Measurements from ENCODE around the gene VWA5B1.
A peak's percentile ranks its signal among the peaks of the same experiment; 100 is the strongest.

The VWA5B1 gene

DNA sequence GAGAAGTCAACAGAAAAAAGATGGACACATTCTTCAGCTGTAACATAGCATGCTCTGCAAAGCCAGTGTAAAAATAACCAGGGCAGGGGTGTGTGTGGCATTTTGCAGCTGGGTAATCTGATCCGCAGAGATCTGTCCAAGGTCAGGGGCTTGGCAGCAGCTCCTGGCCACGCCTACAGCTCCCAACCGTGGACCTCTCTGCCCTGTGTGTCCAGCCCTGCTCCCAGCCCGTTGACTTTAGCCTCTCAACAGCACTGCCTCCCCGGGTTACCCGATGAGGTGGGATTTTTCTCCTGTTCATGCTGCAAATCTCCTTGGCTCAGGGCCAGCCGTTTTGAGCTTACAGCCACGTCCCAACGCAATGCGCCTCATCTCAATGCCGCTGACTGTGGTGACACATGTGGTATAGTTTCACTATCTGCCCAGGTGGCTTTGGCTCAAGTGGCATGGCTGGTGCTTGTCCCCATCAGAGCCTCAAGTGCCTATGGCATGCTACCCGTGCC is 68.1 kb downstream of the VWA5B1 start:
- Histone ChIP-seq H3K36me3 (ENCODE audit: insufficient read depth, low read length) (no peaks in the 10 kb centered on the region), H3K9ac (ENCODE audit: insufficient read length) (no peak overlapping the region), H3K4me3 (no peak overlapping the region), H3K27ac (no peak overlapping the region), H3K9me3 (ENCODE audit: low read depth, low read length) (no peaks in the 10 kb centered on the region)
- no peak for TF ChIP-seq EZH2 (IDR thresholded peaks at IDR 0.05)
- TF ChIP-seq POLR2AphosphoS5 (IDR thresholded peaks at IDR 0.05; ENCODE audit: borderline replicate concordance, low read depth, low read length), result no peak
- no peak for DNase-seq (ENCODE audit: low read depth, low spot score)

DNA sequence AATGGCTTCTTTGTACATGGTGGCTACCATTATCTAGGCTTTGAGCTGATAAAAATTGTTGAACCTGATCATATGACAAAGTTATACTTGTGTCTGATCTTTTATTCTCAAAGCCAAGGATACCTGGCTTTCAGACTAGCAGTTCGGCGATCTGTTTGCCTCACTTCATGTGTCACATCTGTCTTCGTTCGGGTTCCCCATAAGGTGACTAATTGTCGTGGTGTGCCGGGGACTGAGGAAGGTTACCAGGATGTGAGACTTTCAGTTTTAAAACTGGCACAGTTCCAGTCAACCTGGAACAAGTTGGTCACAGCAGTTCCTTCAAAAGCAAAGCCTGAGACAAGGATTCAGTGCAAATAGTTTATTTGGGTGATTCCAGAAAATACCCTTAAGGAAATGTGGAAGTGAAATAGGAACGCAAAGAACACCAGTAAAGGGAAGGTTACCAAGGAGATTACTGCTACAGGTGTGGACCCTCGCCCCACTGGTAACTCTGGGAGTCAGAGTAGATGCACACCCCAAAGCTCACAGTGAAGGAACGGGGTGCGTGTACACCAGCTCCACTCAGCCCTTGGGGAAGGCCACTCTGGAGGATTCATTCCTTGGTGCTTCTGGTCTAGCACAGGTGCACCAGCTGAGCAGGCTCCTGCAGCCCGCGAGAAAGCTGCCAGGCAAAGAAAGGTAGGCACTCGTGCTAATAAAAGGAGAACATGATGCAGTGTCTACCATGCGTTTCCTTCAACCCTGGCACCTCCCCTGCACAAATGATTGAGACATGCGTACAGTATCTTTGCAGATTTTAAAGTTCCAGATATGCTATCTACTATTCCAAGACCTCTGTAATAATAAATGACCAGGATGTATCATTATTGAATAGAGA is 69.0 kb downstream of the VWA5B1 start:
- no peak overlapping the region for H3K4me3 ChIP-seq
- H3K9ac ChIP-seq (ENCODE audit: insufficient read length), result no peak overlapping the region
- no peaks in the 10 kb centered on the region for H3K9me3 ChIP-seq (ENCODE audit: low read depth, low read length)
- no peak overlapping the region for H3K27ac ChIP-seq
- TF ChIP-seq POLR2AphosphoS5 (IDR thresholded peaks at IDR 0.05; ENCODE audit: borderline replicate concordance, low read depth, low read length) (no peak), EZH2 (IDR thresholded peaks at IDR 0.05) (no peak), FOXP2 (optimal IDR thresholded peaks at IDR 0.05; ENCODE audit: control extremely low read depth, extremely low read length, insufficient read depth) (no peak)
- H3K36me3 ChIP-seq (ENCODE audit: insufficient read depth, low read length), result no peaks in the 10 kb centered on the region
- no peak for DNase-seq (ENCODE audit: low read depth, low spot score)

DNA sequence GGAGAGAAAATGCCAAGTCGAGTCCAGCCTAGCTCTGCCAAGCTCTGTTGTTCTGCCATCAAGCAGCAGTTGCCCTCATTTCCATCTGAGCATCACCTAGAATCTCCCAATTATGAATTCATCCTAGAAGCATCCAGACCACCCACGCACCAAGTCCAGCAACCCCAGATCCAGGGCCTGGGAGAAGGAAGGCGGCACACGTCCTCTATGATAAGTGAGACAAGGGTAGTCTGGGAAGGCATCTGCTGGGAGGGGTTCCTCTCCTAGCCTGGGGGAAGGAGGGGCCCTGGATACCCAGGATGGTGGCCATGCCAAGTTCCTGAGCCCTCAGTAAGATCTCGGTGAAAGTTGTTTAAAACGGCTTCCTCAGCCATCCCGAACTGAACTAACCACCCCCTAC is 70.7 kb downstream of the VWA5B1 start:
- no peak overlapping the region for H3K9ac ChIP-seq (ENCODE audit: insufficient read length)
- no peaks in the 10 kb centered on the region for H3K9me3 ChIP-seq (ENCODE audit: low read depth, low read length)
- TF ChIP-seq FOXP2 (optimal IDR thresholded peaks at IDR 0.05; ENCODE audit: control extremely low read depth, extremely low read length, insufficient read depth) (no peak), POLR2AphosphoS5 (IDR thresholded peaks at IDR 0.05; ENCODE audit: borderline replicate concordance, low read depth, low read length) (no peak), EZH2 (IDR thresholded peaks at IDR 0.05) (no peak)
- H3K27ac ChIP-seq, result no peak overlapping the region
- H3K36me3 ChIP-seq (ENCODE audit: insufficient read depth, low read length), result no peaks in the 10 kb centered on the region
- no peak overlapping the region for H3K4me3 ChIP-seq
- no peak for DNase-seq (ENCODE audit: low read depth, low spot score)

DNA sequence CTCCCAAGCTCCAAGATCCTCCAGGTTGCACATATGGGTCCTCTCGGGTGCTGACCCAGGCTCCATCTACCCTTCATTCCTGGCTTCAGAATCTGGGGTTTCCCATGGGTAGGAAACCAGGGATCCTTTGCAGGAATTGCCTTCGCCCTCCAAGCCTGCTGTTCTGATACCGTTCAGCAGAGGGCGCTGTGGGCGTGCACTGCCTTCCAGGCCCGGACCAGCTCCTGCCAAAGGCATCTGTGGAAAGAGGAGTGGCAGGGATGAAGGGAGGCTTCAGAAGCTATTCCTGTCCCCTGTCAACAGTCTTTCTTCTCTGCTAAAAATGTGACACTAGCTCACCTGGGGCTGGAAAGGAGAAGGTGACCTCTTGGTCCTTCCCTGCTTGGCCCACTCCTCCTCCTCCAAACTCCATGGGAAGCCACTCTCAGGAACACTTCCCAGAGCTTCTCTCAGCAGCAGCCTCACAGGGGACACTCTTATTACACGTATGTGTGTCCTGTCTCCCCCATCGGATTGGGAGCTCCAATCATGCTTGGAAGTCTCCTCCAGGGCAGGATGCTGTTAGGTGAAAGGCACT is 71.2 kb downstream of the VWA5B1 start:
- H3K27ac ChIP-seq, result no peak overlapping the region
- no peak for DNase-seq (ENCODE audit: low read depth, low spot score)
- H3K9me3 ChIP-seq (ENCODE audit: low read depth, low read length), result no peaks in the 10 kb centered on the region
- no peak overlapping the region for H3K9ac ChIP-seq (ENCODE audit: insufficient read length)
- no peak overlapping the region for H3K4me3 ChIP-seq
- TF ChIP-seq FOXP2 (optimal IDR thresholded peaks at IDR 0.05; ENCODE audit: control extremely low read depth, extremely low read length, insufficient read depth) (no peak), POLR2AphosphoS5 (IDR thresholded peaks at IDR 0.05; ENCODE audit: borderline replicate concordance, low read depth, low read length) (no peak), EZH2 (IDR thresholded peaks at IDR 0.05) (no peak)
- no peaks in the 10 kb centered on the region for H3K36me3 ChIP-seq (ENCODE audit: insufficient read depth, low read length)

DNA sequence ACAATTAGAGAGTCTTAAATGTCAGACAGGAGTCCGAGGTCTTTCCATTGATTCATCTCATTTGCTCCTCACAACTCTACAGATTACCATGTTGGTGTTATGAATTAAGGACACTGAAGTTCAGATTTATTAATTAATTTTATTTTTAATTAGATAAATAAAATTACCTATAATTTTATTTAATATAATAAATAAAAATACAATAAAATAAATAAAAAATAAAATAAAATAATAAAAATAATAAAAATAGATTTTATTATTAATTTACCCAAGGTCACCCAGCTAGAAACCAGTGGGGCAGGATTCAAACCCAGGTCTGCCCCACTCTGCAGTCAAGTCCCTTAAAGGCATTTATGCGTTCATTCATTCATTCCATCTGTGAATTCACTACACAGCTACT is 72.2 kb downstream of the VWA5B1 start:
- no peaks in the 10 kb centered on the region for H3K36me3 ChIP-seq (ENCODE audit: insufficient read depth, low read length)
- H3K4me3 ChIP-seq, result no peak overlapping the region
- no peak for DNase-seq (ENCODE audit: low read depth, low spot score)
- no peak for TF ChIP-seq FOXP2 (optimal IDR thresholded peaks at IDR 0.05; ENCODE audit: control extremely low read depth, extremely low read length, insufficient read depth)
- no peak for TF ChIP-seq POLR2AphosphoS5 (IDR thresholded peaks at IDR 0.05; ENCODE audit: borderline replicate concordance, low read depth, low read length)
- TF ChIP-seq EZH2 (IDR thresholded peaks at IDR 0.05), result no peak
- H3K9ac ChIP-seq (ENCODE audit: insufficient read length), result no peak overlapping the region
- H3K9me3 ChIP-seq (ENCODE audit: low read depth, low read length), result no peaks in the 10 kb centered on the region
- no peak overlapping the region for H3K27ac ChIP-seq

DNA sequence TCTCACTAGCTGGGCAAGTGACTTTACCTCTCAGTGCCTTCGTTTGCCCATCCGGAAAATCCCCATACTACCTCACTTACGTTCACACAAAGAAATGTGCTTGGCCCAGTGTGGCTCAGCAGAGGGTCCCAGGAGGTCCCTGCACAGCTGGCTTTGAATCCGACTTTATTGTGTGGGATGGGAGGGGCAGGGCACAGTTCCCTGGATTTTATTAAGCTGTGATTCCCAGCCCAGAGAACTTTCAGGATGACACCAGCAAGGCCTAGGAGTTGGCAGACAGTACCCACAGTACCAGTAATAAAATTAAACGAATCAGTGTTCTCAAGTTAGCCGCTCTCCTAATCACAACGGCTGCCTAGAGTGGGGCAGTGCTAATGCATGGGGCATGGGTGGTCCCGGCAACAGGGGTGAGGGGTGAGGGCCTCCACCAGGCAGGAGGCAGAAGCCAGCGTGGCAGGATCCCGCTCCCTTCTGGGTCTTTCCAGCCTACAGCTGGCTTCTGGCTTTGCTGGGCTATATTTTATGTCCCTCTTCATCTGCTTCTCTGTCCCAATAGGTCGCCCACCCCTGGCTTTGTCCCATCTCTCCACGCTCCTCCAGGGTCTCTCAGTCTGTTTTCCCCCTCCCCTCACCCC is 74.9 kb downstream of the VWA5B1 start:
- H3K4me3 ChIP-seq, result no peak overlapping the region
- H3K27ac ChIP-seq, result no peak overlapping the region
- no peak overlapping the region for H3K9ac ChIP-seq (ENCODE audit: insufficient read length)
- no peak for TF ChIP-seq EZH2 (IDR thresholded peaks at IDR 0.05)
- no peak for TF ChIP-seq POLR2AphosphoS5 (IDR thresholded peaks at IDR 0.05; ENCODE audit: borderline replicate concordance, low read depth, low read length)
- no peaks in the 10 kb centered on the region for H3K36me3 ChIP-seq (ENCODE audit: insufficient read depth, low read length)
- no peaks in the 10 kb centered on the region for H3K9me3 ChIP-seq (ENCODE audit: low read depth, low read length)
- DNase-seq (ENCODE audit: low read depth, low spot score), result no peak

DNA sequence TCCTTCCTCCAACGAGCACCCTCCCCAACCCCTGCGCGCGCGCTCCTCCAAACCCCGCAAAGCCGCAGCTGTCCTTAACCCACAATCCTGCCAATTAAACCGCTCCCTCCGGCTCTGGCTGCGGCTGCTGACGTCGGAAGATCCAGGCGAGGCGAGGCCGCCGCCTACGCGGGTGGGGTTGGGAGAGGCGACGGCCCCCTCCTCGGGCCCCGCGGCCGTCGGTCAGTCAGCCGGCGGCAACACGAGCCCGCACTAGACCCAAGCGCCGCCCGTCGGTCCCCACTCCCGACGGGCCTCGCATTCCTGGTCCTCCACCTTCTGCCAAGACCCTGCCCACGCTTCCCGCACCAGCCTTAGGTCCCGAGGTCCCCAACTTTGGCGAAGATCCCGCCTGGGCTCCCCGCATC is 75.4 kb downstream of the VWA5B1 start:
- no peaks in the 10 kb centered on the region for H3K36me3 ChIP-seq (ENCODE audit: insufficient read depth, low read length)
- H3K4me3 ChIP-seq, result no peak overlapping the region
- H3K9ac ChIP-seq (ENCODE audit: insufficient read length), result no peak overlapping the region
- no peak for DNase-seq (ENCODE audit: low read depth, low spot score)
- H3K9me3 ChIP-seq (ENCODE audit: low read depth, low read length), result no peaks in the 10 kb centered on the region
- TF ChIP-seq POLR2AphosphoS5 (IDR thresholded peaks at IDR 0.05; ENCODE audit: borderline replicate concordance, low read depth, low read length) (no peak), EZH2 (IDR thresholded peaks at IDR 0.05) (no peak)
- H3K27ac ChIP-seq, result no peak overlapping the region

DNA sequence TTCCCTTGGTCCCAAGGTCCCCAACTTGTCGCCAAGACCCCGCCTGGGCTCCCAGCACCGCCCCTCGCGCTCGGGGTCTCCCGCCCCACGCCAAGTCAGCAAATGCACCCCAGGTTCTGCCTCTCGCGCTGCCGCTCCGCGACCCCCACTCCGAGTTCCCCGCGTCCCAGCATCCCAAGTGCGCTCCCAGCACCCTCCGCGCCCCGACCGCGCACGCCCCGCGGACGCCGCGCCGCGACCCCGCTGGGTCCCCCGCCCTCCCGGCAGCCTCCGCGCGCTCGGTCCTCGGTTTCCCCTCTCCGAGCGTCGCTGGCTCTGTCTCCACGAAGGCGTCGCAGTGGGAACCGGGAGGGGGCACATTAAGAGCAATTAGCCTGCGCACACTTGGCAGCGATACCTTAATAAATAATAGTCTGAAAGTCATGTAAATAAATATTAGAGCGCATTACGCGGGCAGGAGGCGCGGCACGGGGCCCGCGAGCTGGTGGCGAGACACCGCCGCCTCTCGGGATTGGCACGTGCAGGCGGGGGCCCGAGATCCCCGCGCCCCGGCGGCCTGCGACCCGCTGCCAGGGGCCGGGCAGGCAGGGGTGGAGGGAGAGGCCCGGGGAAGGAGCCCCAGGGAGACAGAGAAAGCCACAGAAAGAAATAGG is 75.9 kb downstream of the VWA5B1 start:
- Histone ChIP-seq H3K36me3 (ENCODE audit: insufficient read depth, low read length) (no peaks in the 10 kb centered on the region), H3K4me3 (no peak overlapping the region), H3K9ac (ENCODE audit: insufficient read length) (no peak overlapping the region), H3K27ac (no peak overlapping the region), H3K9me3 (ENCODE audit: low read depth, low read length) (no peaks in the 10 kb centered on the region)
- TF ChIP-seq POLR2AphosphoS5 (IDR thresholded peaks at IDR 0.05; ENCODE audit: borderline replicate concordance, low read depth, low read length), result no peak
- TF ChIP-seq EZH2 (IDR thresholded peaks at IDR 0.05), result peak; percentile 79
- DNase-seq (ENCODE audit: low read depth, low spot score), result no peak

All from SK-N-MC (cell line).